ENCODE measurements around the gene COL7A1.

COL7A1 gene

GRCh38 chr3:48595075-48595525, at the start of gene COL7A1:
TSS of gene COL7A1 (minus strand) at chr3:48595329. CDS start at chr3:48595159, 170 bp downstream.
- DNase-seq: no peak

GRCh38 chr3:48642605-48643004, 47.5 kb upstream of the COL7A1 start:
- no peak for DNase-seq

- no peak for DNase-seq
Measured at GRCh38 chr3:48641396-48641795, 46.3 kb upstream of the COL7A1 start.

GRCh38 chr3:48639944-48640606, 44.9 kb upstream of the COL7A1 start:
- DNase-seq: no peak

GRCh38 chr3:48637305-48637704, 42.2 kb upstream of the COL7A1 start:
- no peak for DNase-seq

GRCh38 chr3:48636149-48636655, 41.1 kb upstream of the COL7A1 start:
- no peak for DNase-seq

- DNase-seq: peak; percentile 90
Measured at GRCh38 chr3:48635222-48636021, 40.3 kb upstream of the COL7A1 start, which contains the start of gene SLC26A6. TSS of gene SLC26A6 (minus strand) at chr3:48635461. CDS start at chr3:48635393, 68 bp downstream.

GRCh38 chr3:48634661-48635221, 39.6 kb upstream of the COL7A1 start:
- DNase-seq: peak; percentile 30

GRCh38 chr3:48633743-48634142, 38.6 kb upstream of the COL7A1 start:
- DNase-seq: no peak

GRCh38 chr3:48633256-48633655, 38.1 kb upstream of the COL7A1 start:
- DNase-seq: no peak

GRCh38 chr3:48631516-48632448, 36.7 kb upstream of the COL7A1 start:
- no peak for DNase-seq

- no peak for DNase-seq
Measured at GRCh38 chr3:48630833-48631232, 35.7 kb upstream of the COL7A1 start.

GRCh38 chr3:48630407-48630806, 35.3 kb upstream of the COL7A1 start:
- no peak for DNase-seq

GRCh38 chr3:48629894-48630293, 34.8 kb upstream of the COL7A1 start:
- no peak for DNase-seq

GRCh38 chr3:48628277-48629017, 33.3 kb upstream of the COL7A1 start:
- no peak for DNase-seq

- no peak for DNase-seq
Measured at GRCh38 chr3:48625600-48625999, 30.5 kb upstream of the COL7A1 start.

- DNase-seq: no peak
Measured at GRCh38 chr3:48624767-48625166, 29.6 kb upstream of the COL7A1 start.

- DNase-seq: no peak
Measured at GRCh38 chr3:48623851-48624547, 28.9 kb upstream of the COL7A1 start.

- no peak for DNase-seq
Measured at GRCh38 chr3:48621461-48621869, 26.3 kb upstream of the COL7A1 start, which contains the start of gene TMEM89. TSS of gene TMEM89 (minus strand) at chr3:48621769. CDS start at chr3:48621756, 13 bp downstream.

- no peak for DNase-seq
Measured at GRCh38 chr3:48619541-48620524, 24.7 kb upstream of the COL7A1 start.

Data from activated CD4-positive, alpha-beta T cell treated with anti-CD3 and anti-CD28 coated beads, Interleukin-2, amount 50 U/mL, for 1 hour (primary cell).